Loucy (cell line): Measurements from ENCODE around the gene ENTR1.

ENCODE experiments used
- H2AFZ ChIP-seq: fragments of 200-600 bp; sonication (generic); 2 replicates; pipeline ENCODE4 v1.6.0; 2016; ENCODE audit warnings: antibody characterized with exemption, mild to moderate bottlenecking, low read length, moderate library complexity
- H3F3A ChIP-seq: fragments of 200-600 bp; 2 replicates; pipeline ENCODE4 v1.6.0; 2016; ENCODE audit warnings: antibody characterized with exemption, low read depth, mild to moderate bottlenecking
- H3K27me3 ChIP-seq: fragments of 200-600 bp; sonication (generic); 2 replicates; pipeline ENCODE4 v1.6.1; 2014; ENCODE audit warnings: low read length, mild to moderate bottlenecking; ENCODE audit not compliant: insufficient read depth, poor library complexity, severe bottlenecking
- H3K36me3 ChIP-seq: fragments of 200-600 bp; sonication (generic); 2 replicates; pipeline ENCODE4 v1.6.1; 2016; ENCODE audit warnings: low read length; ENCODE audit not compliant: insufficient read depth
- H3K4me1 ChIP-seq: fragments of 200-600 bp; sonication (generic); 2 replicates; pipeline ENCODE4 v1.5.1; 2014; ENCODE audit warnings: low read length, mild to moderate bottlenecking; ENCODE audit not compliant: insufficient read depth, poor library complexity, severe bottlenecking
- H3K4me2 ChIP-seq: fragments of 200-600 bp; sonication (generic); 2 replicates; pipeline ENCODE4 v1.6.0; 2014; ENCODE audit warnings: antibody characterized with exemption, low read length, low read depth, mild to moderate bottlenecking; ENCODE audit not compliant: poor library complexity, severe bottlenecking
- H3K4me3 ChIP-seq: fragments of 200-600 bp; sonication (generic); 2 replicates; pipeline ENCODE4 v1.5.1; 2014; ENCODE audit warnings: low read length, mild to moderate bottlenecking, mixed read lengths; ENCODE audit not compliant: poor library complexity, severe bottlenecking
- H3K79me2 ChIP-seq: fragments of 200-600 bp; sonication (generic); 2 replicates; pipeline ENCODE4 v1.6.1; 2014; ENCODE audit warnings: low read length; ENCODE audit not compliant: insufficient read depth
- H3K9ac ChIP-seq: fragments of 200-600 bp; sonication (generic); 2 replicates; pipeline ENCODE4 v1.6.0; 2014; ENCODE audit warnings: mild to moderate bottlenecking, low read depth, low read length, moderate library complexity; ENCODE audit not compliant: poor library complexity, severe bottlenecking
- H3K9me2 ChIP-seq: fragments of 200-600 bp; sonication (generic); replicated peaks from 2 replicates; pipeline ENCODE4 v1.6.1; 2016; ENCODE audit warnings: low read depth, low read length, mixed read lengths
- H3K9me3 ChIP-seq: fragments of 200-600 bp; sonication (generic); 2 replicates; pipeline ENCODE4 v1.6.1; 2014; ENCODE audit warnings: mild to moderate bottlenecking, antibody characterized with exemption, low read length, low read depth; ENCODE audit not compliant: insufficient read depth
- H4K20me1 ChIP-seq: fragments of 200-600 bp; sonication (generic); 2 replicates; pipeline ENCODE4 v1.6.0; 2014; ENCODE audit warnings: antibody characterized with exemption, low read length, mild to moderate bottlenecking; ENCODE audit not compliant: insufficient read depth, poor library complexity, severe bottlenecking
- CTCF ChIP-seq: fragments of 200-600 bp; sonication (generic); conservative IDR thresholded peaks from 2 replicates; pipeline ENCODE4 v1.5.1; 2014; ENCODE audit warnings: mild to moderate bottlenecking, antibody characterized with exemption, low read length
- EZH2phosphoT487 ChIP-seq: fragments of 200-600 bp; IDR thresholded peaks from 2 replicates; pipeline ENCODE4 v1.6.1; 2018; ENCODE audit warnings: antibody characterized with exemption, mild to moderate bottlenecking, moderate library complexity, borderline replicate concordance

Gene ENTR1

GRCh38 chr9:136447173-136447778 lies 36.9 kb upstream of the ENTR1 start:
- peaks cover 69% of the 10 kb centered on the region; the same call in 1 of the 2 replicates for H3K36me3 ChIP-seq
- H3K9ac ChIP-seq = no peak overlapping the region
- no peak overlapping the region for H3K4me3 ChIP-seq
- no peaks in the 10 kb centered on the region for H3K9me2 ChIP-seq
- no peak for TF ChIP-seq EZH2phosphoT487
- no peak for TF ChIP-seq CTCF
- H3K27me3 ChIP-seq = no peaks in the 10 kb centered on the region
- no peaks in the 10 kb centered on the region for H3K9me3 ChIP-seq
- no peaks in the 10 kb centered on the region for H4K20me1 ChIP-seq
- H3F3A ChIP-seq = no peaks in the 10 kb centered on the region
- no peak overlapping the region for H2AFZ ChIP-seq
- H3K4me2 ChIP-seq = no peak overlapping the region
- no peaks in the 10 kb centered on the region for H3K4me1 ChIP-seq
- H3K79me2 ChIP-seq = no peaks in the 10 kb centered on the region

- Histone ChIP-seq H3K9me3 (no peaks in the 10 kb centered on the region), H4K20me1 (peaks cover 4% of the 10 kb centered on the region), H3K79me2 (no peaks in the 10 kb centered on the region), H3K27me3 (no peaks in the 10 kb centered on the region), H3K36me3 (peaks cover 72% of the 10 kb centered on the region; the same call in 1 of the 2 replicates), H2AFZ (no peak overlapping the region), H3F3A (no peaks in the 10 kb centered on the region), H3K4me3 (no peak overlapping the region), H3K9me2 (no peaks in the 10 kb centered on the region), H3K9ac (no peak overlapping the region), H3K4me2 (no peak overlapping the region), H3K4me1 (no peaks in the 10 kb centered on the region)
- TF ChIP-seq EZH2phosphoT487 (no peak), CTCF (no peak)
Measured at GRCh38 chr9:136445799-136446198, 35.4 kb upstream of the ENTR1 start.

- Histone ChIP-seq H3K4me1 (no peaks in the 10 kb centered on the region), H2AFZ (no peak overlapping the region), H3K27me3 (no peaks in the 10 kb centered on the region), H4K20me1 (peaks cover 5% of the 10 kb centered on the region), H3K4me2 (no peak overlapping the region), H3F3A (no peaks in the 10 kb centered on the region), H3K4me3 (no peak overlapping the region), H3K79me2 (peaks cover 5% of the 10 kb centered on the region), H3K36me3 (peaks cover 59% of the 10 kb centered on the region; the same call in 1 of the 2 replicates), H3K9me2 (no peaks in the 10 kb centered on the region), H3K9ac (no peak overlapping the region), H3K9me3 (no peaks in the 10 kb centered on the region)
- no peak for TF ChIP-seq CTCF
- no peak for TF ChIP-seq EZH2phosphoT487
Measured at GRCh38 chr9:136444102-136444501, 33.7 kb upstream of the ENTR1 start.
